Fibroblast of peridontal ligament (primary cell): Measurements from ENCODE around the gene CARNS1.
"Not testable (repeated sequence)": the region's sequence is repeated elsewhere in the genome, so short reads cannot be mapped to it uniquely, and the experiment has no call there.

Experiments used
- DNase-seq: peaks from one replicate; pipeline ENCODE4 v3.0.0-alpha.2; 2010; ENCODE audit errors: extremely low read depth

Gene CARNS1

GRCh38 chr11:67396587-67397389 lies 18.7 kb upstream of the CARNS1 start:
- no peak for DNase-seq

GRCh38 chr11:67397536-67397935 lies 17.9 kb upstream of the CARNS1 start:
- no peak for DNase-seq

GRCh38 chr11:67397986-67398660 lies 17.4 kb upstream of the CARNS1 start:
- DNase-seq = no peak

DNA sequence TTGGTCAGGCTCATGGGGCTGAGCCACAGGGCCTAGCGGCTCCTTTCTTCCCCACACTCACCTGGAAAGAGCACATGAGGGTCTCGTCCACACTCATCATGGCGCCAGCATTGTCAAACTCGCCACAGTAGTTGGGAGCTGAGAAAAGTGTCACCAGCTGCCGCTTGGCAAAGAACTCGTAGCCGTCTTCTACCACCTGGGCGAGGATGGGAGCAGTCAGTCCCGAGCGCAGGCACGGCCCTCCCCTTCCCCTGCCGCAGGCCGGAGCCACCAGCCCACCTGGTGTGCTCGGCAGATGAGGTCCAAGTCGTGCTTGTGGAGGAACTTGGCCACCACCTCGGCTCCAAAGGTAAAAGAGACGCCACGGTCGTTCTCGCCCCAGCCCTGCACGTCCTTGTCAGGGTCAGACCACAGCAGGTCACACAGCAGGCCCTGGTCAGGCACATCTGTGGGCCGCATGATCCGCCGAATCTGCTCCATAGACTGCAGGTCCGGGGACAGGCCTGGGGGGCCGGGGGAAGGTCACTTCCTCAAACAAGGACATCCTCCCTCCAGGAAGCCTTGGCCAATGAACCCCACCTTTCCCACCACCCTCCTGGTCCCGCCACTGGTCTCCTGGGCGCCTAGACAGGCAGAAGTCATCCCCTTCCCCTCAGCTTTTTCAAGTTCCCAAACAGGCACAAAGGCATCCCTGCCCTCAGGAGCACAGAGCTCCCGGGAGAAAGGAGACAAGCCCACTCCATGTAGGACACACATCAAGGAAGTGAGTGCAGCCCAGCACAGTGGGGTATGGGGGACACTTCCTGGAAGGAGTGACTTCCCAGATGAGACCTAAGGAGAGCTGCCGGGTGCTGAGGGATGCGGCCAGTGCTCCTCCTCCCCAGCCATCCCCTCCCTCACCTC lies 16.6 kb upstream of the CARNS1 start:
- DNase-seq = no peak

DNA sequence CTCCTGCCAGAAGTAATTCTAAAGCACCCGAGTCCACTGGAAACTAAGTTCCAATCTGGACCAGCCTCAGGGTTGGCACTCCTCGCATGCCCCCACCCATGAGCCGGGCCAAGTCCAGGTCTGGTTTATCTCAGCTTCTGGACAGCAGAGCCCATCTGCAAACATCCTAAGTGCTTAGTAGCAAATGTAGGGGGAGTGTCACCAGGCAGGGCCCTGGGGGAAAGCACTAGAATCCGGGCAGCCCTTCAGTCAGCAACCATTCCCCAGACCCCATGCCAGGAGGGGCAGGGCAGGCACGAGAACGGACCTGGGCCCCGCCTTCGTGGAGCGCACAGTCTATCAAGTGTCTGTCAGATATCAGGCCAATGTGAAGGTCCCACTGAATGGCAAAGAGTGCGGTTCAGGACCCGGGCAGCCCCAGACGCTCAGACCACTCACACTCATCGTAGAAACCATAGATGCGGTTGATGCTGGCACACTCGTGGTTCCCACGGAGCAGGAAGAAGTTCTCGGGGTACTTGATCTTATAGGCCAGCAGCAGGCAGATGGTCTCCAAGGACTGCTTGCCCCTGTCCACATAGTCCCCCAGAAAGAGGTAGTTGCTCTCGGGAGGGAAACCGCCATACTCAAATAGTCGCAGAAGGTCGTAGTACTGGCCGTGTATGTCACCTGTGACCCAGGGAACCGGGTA lies 15.1 kb upstream of the CARNS1 start:
- DNase-seq = no peak

DNA sequence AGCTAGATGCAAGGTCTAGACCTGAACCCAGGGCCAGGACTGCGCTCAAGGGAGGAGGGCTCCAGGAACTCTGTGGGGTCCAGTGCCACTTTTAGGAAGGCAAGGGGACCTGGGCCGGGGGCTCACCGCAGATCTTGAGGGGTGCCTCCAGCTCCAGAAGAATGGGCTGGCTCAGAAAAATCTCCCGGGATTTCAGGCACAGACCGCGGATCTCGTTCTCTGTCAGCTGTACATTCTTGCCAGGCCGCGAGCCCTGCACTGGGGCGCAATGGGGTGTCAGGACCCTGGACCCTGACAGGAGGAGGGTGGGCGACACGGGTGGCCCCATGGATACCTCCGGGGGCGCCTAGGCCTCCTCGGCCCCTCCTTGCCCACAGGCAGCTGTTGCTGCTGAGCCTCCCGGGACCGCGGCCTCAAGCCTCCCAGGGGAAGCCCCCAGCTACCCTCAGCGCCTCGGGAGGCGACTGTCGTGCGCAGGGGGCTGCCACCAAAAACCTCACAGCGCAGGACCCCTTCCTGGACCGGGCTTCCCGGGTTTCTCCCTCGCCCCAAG lies 14.5 kb upstream of the CARNS1 start:
- no peak for DNase-seq

DNA sequence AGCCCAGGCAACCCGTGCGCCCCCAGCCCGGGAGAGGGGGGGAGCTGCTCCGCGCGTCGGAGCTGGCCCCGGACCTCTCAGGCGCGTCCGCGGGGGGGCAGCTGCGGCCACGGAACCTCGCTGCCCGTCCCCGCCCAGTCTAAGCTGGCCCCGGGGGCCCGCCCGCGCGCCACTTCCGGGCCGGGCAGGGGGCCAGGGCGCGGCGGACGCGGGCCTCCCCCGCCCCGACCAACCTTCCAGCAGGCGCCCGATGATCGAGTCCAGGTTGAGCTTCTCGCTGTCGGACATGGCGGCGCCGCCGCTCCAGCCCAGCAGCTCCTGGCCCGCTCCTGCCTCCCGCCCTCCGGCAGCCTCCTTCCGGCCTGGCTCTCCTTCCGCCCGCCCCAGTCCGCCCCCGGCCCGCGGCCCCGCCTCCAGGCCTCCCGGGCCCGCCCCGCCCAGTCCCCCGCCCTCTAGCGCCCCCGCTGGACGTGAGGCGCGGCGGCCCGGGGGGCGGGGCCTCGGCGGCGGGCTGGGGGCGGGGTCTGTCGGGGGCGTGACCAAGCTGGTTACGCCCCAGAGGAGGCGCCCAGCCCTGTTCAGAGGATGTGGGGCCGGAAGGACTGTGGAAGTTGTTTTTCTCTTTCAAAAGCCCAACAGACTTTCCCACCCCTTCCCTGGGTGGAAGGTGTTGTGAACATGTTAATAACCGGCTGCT lies 13.8 kb upstream of the CARNS1 start, which contains the start of gene PPP1CA:
TSS of gene PPP1CA (minus strand) at position 364 of the 697 bp plus-strand sequence. CDS start at position 288, 76 bp downstream.
- DNase-seq = peak; percentile 80

DNA sequence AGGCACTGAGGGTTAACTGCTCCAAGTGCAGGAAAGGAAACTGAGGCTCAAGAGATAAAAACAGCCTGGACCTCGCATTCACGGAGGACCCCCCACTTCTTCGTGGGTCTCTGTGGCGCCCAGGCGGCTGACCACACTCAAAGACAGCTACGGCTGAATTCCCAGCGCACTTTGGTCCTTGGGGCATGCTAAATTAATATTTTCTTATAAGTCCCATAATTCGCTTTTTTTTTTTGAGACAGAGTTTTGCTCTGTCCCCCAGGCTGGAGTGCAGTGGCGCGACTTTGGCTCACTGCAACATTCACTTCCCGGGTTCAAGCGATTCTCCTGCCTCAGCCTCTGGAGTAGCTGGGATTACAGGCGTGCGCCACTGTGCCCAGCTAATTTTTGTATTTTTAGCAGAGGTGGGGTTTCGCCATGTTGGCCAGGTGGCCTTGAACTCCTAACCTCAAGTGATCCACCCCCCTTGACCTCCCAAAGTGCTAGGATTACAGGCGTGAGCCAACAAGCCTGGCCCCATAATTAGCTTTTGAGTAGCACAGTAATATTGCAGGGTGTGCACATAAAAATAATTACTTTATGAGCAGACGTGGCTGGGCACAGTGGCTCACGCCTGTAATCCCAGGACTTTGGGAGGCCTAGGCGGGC lies 13.2 kb upstream of the CARNS1 start:
- DNase-seq = not testable (repeated sequence)

GRCh38 chr11:67403085-67403484 lies 12.4 kb upstream of the CARNS1 start:
- not testable (repeated sequence) for DNase-seq

DNA sequence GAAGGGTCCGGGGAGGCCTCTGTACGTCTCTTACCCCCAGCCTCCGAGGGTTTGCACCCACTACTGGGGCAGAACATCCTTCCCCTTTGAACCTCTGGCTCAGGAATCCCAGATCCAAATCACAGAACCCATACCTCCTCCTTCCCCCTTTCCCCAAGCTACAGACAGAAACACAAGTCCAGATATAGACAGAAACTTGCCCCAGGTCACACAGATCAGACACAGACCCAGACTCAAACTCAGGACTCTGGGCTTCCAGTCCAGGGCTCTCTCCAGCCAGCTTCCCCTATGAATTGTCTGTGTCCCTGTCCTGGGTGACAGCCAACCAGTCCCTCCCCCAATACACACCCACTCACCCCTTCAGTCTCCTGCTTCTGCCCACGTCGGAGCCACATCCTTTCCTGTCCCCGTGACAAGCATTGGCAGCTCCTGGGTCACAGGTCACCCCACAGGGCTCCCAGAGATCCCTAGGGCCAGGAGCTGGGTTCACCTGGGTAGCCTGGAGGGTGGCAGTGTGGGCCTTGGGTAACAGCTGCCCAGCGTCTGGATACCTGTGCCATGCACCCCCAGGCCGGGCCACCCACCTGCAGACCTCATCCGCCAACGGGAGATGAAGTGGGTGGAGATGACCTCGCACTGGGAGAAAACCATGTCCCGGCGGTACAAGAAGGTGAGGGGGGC lies 10.8 kb upstream of the CARNS1 start:
- DNase-seq = no peak

- no peak for DNase-seq
These were observed 10.3 kb upstream of the CARNS1 start for GRCh38 chr11:67405196-67405567.

DNA sequence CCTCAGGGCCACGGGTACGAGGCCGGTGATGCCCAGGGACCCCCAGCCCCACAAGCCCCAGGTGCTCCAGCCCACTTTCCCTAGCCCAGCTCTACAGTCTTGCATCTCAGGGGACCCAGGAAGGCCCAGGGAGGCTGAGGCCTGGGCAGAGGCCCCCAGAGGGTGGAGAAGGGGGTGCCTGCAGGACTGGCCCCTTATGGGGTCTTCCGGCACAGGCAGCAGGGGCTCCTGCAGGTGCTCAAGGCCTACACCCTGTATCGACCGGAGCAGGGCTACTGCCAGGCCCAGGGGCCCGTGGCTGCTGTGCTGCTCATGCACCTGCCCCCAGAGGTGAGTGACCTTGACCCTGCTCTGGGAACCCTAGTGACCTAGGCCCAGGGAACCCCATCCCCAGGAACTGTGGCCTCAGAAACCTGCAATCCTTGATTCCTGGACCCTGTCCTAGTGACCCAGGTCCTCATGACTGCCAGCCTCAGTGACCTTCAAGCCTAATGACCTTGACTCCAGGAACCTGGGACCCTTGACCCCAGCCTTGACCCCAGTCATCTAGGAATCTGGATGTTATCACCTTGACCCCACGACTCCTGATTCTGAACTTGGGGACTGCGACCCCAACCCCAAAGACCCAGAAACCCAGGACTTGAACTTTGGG lies 9.7 kb upstream of the CARNS1 start:
- DNase-seq = no peak

GRCh38 chr11:67406420-67406968 lies 9.0 kb upstream of the CARNS1 start:
- no peak for DNase-seq

DNA sequence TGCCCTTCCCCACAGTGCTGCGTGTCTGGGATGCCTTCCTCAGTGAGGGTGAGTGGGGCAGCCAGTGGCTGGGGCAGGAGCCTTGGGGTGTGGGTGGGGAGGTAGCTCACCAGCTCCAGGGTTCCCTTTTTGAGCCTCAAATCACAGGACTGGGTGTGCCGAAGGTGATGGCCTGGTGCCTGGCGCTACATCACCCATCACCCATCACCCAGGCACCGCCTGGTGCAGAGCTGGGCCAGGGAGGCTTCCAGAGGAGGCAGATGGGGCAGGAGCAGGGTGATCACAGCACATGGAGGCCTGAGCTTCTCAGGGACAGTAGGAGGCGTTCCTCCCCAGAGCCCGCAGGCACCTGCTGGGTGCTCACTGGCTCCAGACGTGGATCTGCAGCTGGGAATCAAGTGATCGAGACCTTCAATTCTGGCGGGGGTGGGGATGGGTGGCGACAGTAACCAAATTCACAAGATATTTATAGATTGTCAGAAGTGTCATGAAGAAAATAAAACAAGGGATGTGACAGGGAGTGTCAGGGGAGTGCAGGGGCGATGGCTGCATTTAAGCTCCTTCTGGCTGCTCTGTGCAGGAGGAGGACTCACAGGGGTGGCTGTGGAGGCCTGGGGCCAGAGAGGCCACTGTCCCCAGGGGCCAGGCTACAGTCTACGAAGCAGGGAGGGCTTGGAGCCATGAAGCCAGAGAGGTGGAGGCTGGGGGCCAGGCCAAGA lies 8.3 kb upstream of the CARNS1 start:
- no peak for DNase-seq

- DNase-seq = no peak
These were observed 7.8 kb upstream of the CARNS1 start for GRCh38 chr11:67407688-67408163.

DNA sequence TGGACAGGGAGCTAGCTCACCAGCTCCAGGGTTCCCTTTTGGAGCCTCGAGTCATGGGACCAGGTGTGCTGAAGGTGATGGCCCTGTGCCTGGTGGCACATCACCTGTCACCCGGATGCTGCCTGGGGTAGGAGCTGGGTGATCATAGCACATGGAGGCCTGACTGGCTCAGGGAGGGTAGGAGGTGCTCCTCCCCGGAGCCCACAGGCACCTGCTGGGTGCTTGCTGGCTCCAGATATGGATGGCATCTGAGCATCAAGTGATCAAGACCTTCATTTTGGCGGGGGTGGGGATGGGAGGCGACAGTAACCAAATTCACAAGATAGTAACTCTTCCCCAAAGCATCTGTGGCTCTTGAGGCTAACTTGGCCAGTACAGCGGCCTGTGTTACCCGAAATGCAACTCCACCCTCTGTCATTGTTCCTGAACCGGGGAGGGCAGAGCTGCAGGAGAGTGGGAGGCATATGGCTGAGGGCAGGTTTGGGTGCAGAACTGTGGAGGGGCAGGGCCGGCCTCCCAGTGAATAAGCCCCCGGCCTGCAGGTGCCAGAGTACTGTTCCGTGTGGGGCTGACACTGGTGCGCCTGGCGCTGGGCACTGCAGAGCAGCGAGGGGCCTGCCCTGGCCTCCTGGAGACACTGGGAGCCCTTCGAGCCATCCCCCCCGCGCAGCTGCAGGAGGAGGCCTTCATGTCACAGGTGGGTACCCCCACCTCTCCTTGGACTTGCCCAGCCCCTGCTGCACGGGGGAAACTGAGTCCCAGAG lies 6.9 kb upstream of the CARNS1 start:
- DNase-seq = no peak

DNA sequence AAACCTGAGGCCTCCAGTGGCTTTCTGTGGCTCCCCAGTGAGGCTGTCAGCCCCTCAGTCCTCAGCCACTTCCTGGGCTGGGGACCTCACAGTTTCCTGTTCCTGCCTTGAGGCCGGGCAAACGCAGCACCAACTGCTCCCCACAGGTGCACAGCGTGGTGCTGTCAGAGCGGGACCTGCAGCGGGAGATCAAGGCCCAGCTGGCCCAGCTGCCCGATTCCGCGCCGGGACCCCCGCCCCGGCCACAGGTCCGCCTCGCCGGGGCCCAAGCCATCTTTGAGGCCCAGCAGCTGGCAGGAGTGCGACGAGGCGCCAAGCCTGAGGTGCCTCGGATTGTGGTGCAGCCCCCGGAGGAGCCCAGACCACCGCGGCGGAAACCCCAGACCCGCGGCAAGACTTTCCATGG lies 6.2 kb upstream of the CARNS1 start:
- no peak for DNase-seq
